Tibial nerve (tissue), 4 donors: ENCODE results near the gene FLYWCH1. TPM values are rescaled to one million over a fixed set of nuclear protein-coding genes. Genes with fewer than 3 reads are reported as not detected.

Source experiments
- DNase-seq, 2 donors: peaks; one replicate each; pipeline ENCODE4 v3.0.0-alpha.2; 2019; ENCODE audit warnings: low spot score in 2 of 2
- H3K27ac ChIP-seq, 4 donors: fragments of 200-600 bp; sonication (generic) in 3 of 4; one replicate each; pipeline ENCODE4 v1.5.1; 2017 to 2019; ENCODE audit warnings: mild to moderate bottlenecking in 1 of 4
- H3K27me3 ChIP-seq, 2 donors: fragments of 200-600 bp; sonication (generic) in 1 of 2; one replicate each; pipeline versions ENCODE4 v1.5.1 to v1.6.0; 2017 to 2019
- H3K36me3 ChIP-seq, 3 donors: fragments of 200-600 bp; sonication (generic); one replicate each; pipeline ENCODE4 v1.5.1; 2018 to 2019
- H3K4me1 ChIP-seq, 4 donors: fragments of 200-600 bp; sonication (generic) in 3 of 4; one replicate each; pipeline ENCODE4 v1.5.1; 2017 to 2019
- H3K4me3 ChIP-seq, 4 donors: fragments of 200-600 bp; sonication (generic) in 3 of 4; one replicate each; pipeline ENCODE4 v1.5.1; 2017 to 2019; ENCODE audit warnings: mild to moderate bottlenecking in 1 of 4, moderate library complexity in 1 of 4
- H3K9me3 ChIP-seq, 4 donors: fragments of 200-600 bp; sonication (generic) in 3 of 4; one replicate each; pipeline ENCODE4 v1.5.1; 2017 to 2019
- EP300 ChIP-seq, 2 donors: sonication (generic); formaldehyde crosslinking; IDR thresholded peaks; one replicate each; pipeline ENCODE4 v1.6.1; 2017; ENCODE audit warnings: antibody characterized with exemption in 2 of 2, mild to moderate bottlenecking in 1 of 2
- POLR2A ChIP-seq, 2 donors: fragments of 450-650 bp; IDR thresholded peaks; one replicate each; pipeline ENCODE4 v1.6.1; 2017; ENCODE audit warnings: antibody characterized with exemption in 2 of 2, mild to moderate bottlenecking in 2 of 2, moderate library complexity in 2 of 2
- WGBS, 2 donors: methylation state at CpG; one replicate each; pipeline ENCODE4 v1.1.5; 2018; 5-methylcytosine and 5-hydroxymethylcytosine counted together
- total RNA-seq, 4 donors: library from RNA; depleted of rRNA; stranded (reverse); fragments of >200 nt; gene quantifications; one replicate each; pipeline ENCODE4 v1.1.0, GENCODE V29; 2016
- TF ChIP-seq, protein P1 (sequence below), 5 experiments: fragments of 200-600 bp in 3 of 5; fragments of 450-650 bp in 2 of 5; sonication (generic) in 3 of 5; IDR thresholded peaks; one replicate each; pipeline ENCODE4 v1.5.1; 2016 to 2019; ENCODE audit warnings: antibody characterized with exemption in 5 of 5, mild to moderate bottlenecking in 3 of 5, moderate library complexity in 2 of 5

The FLYWCH1 gene
- total RNA-seq, 4 donors from 2014 or later: 65.1 to 74.9 (median 68.7) TPM

DNA sequence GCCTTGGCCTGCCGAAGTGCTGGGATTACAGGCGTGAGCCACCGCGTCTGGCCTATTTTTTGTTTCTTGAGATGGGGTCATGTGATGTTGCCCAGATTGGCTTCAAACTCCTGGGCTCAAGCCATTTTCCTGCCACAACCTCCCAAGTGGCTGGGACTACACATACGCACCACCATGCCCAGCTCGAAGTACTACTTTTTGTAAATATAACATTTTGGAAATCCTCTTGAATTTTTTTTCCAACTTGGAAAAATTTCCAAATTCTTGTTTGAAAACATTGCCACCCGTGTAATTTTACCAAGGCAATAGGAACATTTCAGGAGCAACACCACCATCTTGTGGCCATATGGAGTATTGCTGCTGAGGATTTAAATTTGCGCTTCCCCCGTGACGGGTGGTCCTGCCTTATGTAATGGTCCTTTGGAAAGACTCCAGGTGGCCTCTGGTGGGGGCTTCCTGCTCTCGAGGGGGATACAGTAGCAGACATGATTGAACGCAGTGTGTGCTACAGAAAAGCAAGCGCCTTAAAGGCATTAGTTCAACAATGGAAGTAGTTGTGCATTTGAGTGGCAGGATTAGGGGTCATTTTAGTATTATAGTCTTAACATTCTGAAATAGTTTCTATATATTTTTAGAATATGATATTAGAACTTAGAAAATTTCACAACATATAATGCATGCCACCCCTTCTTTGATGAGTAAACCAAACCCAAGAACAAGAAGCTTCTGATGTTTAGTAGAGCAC, 8.0 kb downstream of the FLYWCH1 start:
- peak in 1 of 2 donors; percentile 77 for DNase-seq
- no peaks in the 10 kb centered on the region for H3K9me3 ChIP-seq
- H3K27me3 ChIP-seq: no peaks in the 10 kb centered on the region
- TF ChIP-seq, protein P1, sequence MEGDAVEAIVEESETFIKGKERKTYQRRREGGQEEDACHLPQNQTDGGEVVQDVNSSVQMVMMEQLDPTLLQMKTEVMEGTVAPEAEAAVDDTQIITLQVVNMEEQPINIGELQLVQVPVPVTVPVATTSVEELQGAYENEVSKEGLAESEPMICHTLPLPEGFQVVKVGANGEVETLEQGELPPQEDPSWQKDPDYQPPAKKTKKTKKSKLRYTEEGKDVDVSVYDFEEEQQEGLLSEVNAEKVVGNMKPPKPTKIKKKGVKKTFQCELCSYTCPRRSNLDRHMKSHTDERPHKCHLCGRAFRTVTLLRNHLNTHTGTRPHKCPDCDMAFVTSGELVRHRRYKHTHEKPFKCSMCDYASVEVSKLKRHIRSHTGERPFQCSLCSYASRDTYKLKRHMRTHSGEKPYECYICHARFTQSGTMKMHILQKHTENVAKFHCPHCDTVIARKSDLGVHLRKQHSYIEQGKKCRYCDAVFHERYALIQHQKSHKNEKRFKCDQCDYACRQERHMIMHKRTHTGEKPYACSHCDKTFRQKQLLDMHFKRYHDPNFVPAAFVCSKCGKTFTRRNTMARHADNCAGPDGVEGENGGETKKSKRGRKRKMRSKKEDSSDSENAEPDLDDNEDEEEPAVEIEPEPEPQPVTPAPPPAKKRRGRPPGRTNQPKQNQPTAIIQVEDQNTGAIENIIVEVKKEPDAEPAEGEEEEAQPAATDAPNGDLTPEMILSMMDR (IDR thresholded peaks at IDR 0.05): peak; percentile 85 to 94 (median 92)
- TF ChIP-seq EP300 (IDR thresholded peaks at IDR 0.05): peak; percentile 15 to 34
- TF ChIP-seq POLR2A (IDR thresholded peaks at IDR 0.05): no peak
- H3K27ac ChIP-seq: peak overlapping the region in 3 of 4 donors; percentile 6 to 86 (median 77)
- H3K4me1 ChIP-seq: peaks cover 0 to 12% (median 0%) of the 10 kb centered on the region in 4 donors
- 5 to 6% methylated on average over 13 of the region's 13 CpGs for WGBS, 2 donors
- H3K4me3 ChIP-seq: no peak overlapping the region
- peaks cover 0 to 52% (median 6%) of the 10 kb centered on the region in 3 donors for H3K36me3 ChIP-seq

DNA sequence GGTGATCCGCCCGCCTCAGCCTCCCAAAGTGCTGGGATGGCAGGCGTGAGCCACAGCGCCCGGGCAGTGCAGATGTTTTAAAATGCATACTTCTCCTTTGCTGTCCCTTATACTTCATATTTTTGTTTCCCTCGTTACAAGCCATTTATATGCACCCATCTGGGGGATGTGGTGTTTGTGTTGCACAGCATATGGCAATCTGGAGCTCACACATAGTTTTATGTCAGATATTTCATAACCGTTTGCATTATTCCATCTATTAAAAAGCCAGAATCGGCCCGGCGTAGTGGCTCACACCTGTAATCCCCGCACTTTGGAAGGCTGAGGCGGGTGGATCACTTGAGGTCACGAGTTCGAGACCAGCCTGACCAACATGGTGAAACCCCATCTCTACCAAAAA, 11.8 kb downstream of the FLYWCH1 start:
- no peaks in the 10 kb centered on the region for H3K9me3 ChIP-seq
- WGBS, 2 donors: 93 to 95% methylated on average over 14 of the region's 14 CpGs

DNA sequence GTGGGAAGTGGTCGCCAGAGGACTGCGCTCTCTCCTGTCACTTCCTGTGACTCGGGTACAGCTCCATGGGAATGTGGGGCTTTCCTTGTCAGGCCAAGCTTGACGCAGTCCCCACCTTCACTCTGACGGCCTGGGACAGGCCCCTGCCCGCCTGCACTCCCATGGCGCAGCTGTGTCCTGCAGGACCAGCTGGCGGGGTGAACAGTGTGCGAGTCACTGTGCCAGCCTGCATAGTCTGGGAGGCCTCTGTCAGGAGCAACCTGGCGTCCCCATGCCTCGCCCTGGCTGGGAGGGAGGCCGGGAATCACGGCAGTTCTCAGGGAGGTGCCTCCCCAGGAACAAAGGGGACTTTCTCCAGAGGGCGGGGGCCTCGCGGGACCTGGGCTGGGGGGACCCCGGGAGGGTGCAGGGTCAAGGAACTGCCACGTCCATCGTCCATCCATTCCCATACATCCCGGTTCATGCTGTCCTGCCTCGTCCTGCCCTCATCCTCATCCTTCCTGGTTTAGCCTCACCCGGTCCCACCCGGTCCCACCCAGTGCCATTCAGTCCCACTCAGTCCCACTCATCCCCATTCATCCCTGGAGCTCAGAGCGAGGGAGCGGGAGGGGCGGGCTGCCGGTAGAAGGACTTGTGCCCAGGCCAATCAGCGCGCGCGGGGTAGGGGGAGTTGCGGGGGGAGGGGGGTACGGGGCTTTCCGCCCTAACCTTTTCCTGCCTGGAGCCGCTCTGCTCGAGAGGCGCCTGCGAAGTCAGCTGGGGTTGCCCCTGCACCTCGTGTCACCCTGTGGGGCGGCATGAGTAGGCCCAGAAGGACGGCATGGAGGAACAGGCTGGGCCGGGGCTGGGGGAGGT, 13.4 kb downstream of the FLYWCH1 start:
- Histone ChIP-seq H3K4me3 (no peak overlapping the region), H3K27ac (peak overlapping the region in 2 of 4 donors; percentile 50 to 75), H3K9me3 (no peaks in the 10 kb centered on the region), H3K4me1 (peaks cover 0 to 26% (median 6%) of the 10 kb centered on the region in 4 donors), H3K36me3 (peaks cover 0 to 41% (median 0%) of the 10 kb centered on the region in 3 donors), H3K27me3 (no peaks in the 10 kb centered on the region)
- TF ChIP-seq EP300 (IDR thresholded peaks at IDR 0.05): no peak
- TF ChIP-seq POLR2A (IDR thresholded peaks at IDR 0.05): no peak
- TF ChIP-seq, protein P1 (IDR thresholded peaks at IDR 0.05): no peak
- no peak for DNase-seq
- 55 to 58% methylated on average over 23 to 24 of the region's 42 CpGs for WGBS, 2 donors

More for the DNA sequence above, 11.8 kb downstream of the FLYWCH1 start:
- Histone ChIP-seq H3K4me1 (peaks cover 0 to 38% (median 6%) of the 10 kb centered on the region in 4 donors), H3K36me3 (peaks cover 0 to 28% (median 0%) of the 10 kb centered on the region in 3 donors), H3K4me3 (no peak overlapping the region), H3K27ac (no peak overlapping the region), H3K27me3 (no peaks in the 10 kb centered on the region)
- TF ChIP-seq EP300 (IDR thresholded peaks at IDR 0.05) (no peak), POLR2A (IDR thresholded peaks at IDR 0.05) (no peak)
- TF ChIP-seq, protein P1 (IDR thresholded peaks at IDR 0.05): no peak
- no peak for DNase-seq

DNA sequence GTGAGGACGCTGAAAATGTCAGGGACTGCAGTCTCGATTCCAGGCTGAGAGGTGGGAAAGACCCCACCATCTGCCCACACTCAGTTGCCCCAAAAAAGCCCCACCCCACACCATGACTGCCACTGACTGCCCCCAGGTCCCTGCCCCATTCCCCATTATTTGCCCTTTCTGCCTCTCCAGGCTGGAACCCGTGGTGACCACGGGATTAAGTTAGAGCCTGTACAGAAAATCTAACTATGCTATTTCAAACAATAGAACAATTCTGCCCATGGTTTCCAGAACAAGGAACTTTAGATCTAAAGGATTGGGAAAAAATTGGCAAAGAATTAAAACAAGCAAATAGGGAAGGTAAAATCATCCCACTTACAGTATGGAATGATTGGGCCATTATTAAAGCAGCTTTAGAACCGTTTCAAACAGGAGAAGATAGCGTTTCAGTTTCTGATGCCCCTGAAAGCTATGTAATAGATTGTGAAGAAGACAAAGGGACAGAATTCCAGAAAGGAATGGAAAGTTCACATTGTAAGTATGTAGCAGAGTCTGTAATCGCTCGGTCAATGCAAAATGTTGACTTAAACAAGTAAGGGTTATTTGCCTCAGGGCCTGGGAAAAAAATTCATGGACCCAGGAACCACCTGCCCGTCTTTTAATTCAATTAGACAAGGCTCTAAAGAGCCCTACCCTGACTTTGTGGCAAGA, 14.4 kb downstream of the FLYWCH1 start:
- 42 to 51% methylated on average over 9 of the region's 9 CpGs for WGBS, 2 donors
- no peak overlapping the region for H3K4me3 ChIP-seq
- H3K27ac ChIP-seq: peak overlapping the region in 2 of 4 donors; percentile 50 to 75
- H3K4me1 ChIP-seq: peaks cover 0 to 26% (median 6%) of the 10 kb centered on the region in 4 donors
- H3K27me3 ChIP-seq: no peaks in the 10 kb centered on the region
- no peaks in the 10 kb centered on the region for H3K9me3 ChIP-seq
- TF ChIP-seq POLR2A (IDR thresholded peaks at IDR 0.05): no peak
- TF ChIP-seq, protein P1 (IDR thresholded peaks at IDR 0.05): no peak
- TF ChIP-seq EP300 (IDR thresholded peaks at IDR 0.05): no peak
- no peak for DNase-seq
- peaks cover 0 to 50% (median 0%) of the 10 kb centered on the region in 3 donors for H3K36me3 ChIP-seq
